Sigmoid colon (tissue), 7 donors: ENCODE data around the gene ZKSCAN4. TPM values are rescaled to one million over a fixed set of nuclear protein-coding genes. Genes with fewer than 3 reads are reported as not detected.

Source experiments
- DNase-seq: peaks from one replicate; pipeline ENCODE4 v3.0.0-alpha.2; 2019
- H3K27ac ChIP-seq, 4 donors: fragments of 200-600 bp; sonication (generic); one replicate each; pipeline ENCODE4 v1.5.1; 2016 to 2019; ENCODE audit warnings: mild to moderate bottlenecking in 1 of 4
- H3K27me3 ChIP-seq, 3 donors: fragments of 200-600 bp; sonication (generic); one replicate each; pipeline ENCODE4 v1.5.1; 2019; ENCODE audit warnings: mild to moderate bottlenecking in 1 of 3
- H3K36me3 ChIP-seq, 4 donors: fragments of 200-600 bp; sonication (generic); one replicate each; pipeline ENCODE4 v1.5.1; 2016 to 2019
- H3K4me1 ChIP-seq, 4 donors: fragments of 200-600 bp; sonication (generic); one replicate each; pipeline ENCODE4 v1.5.1; 2017 to 2019
- H3K4me3 ChIP-seq, 4 donors: fragments of 200-600 bp; sonication (generic); one replicate each; pipeline ENCODE4 v1.5.1; 2017 to 2019; ENCODE audit warnings: mild to moderate bottlenecking in 2 of 4, moderate library complexity in 1 of 4
- H3K9me3 ChIP-seq, 4 donors: fragments of 200-600 bp in 3 of 4; sonication (generic) in 3 of 4; one replicate each; pipeline versions ENCODE4 v1.5.1 to v1.6.1; 2013 to 2019
- CTCF ChIP-seq, 4 experiments: fragments of 450-650 bp in 3 of 4; fragments of 200-600 bp in 1 of 4; IDR thresholded peaks; one replicate each; pipeline ENCODE4 v1.5.1; 2016 to 2019; ENCODE audit warnings: antibody characterized with exemption in 4 of 4, mild to moderate bottlenecking in 3 of 4, moderate library complexity in 2 of 4
- EP300 ChIP-seq, 4 donors: sonication (generic); formaldehyde crosslinking; IDR thresholded peaks; one replicate each; pipeline ENCODE4 v1.6.1; 2017; ENCODE audit warnings: antibody characterized with exemption in 4 of 4
- POLR2A ChIP-seq, 2 donors: fragments of 450-650 bp; IDR thresholded peaks; one replicate each; pipeline ENCODE4 v1.6.1; 2016; ENCODE audit warnings: antibody characterized with exemption in 2 of 2, mild to moderate bottlenecking in 2 of 2, moderate library complexity in 2 of 2
- POLR2AphosphoS5 ChIP-seq, 4 donors: sonication (generic); formaldehyde crosslinking; IDR thresholded peaks; one replicate each; pipeline ENCODE4 v1.6.1; 2017; ENCODE audit warnings: antibody characterized with exemption in 4 of 4
- WGBS, 2 donors: extraction: QIAGEN DNeasy Blood & Tissue Kit; methylation state at CpG; one replicate each; pipeline ENCODE4 v1.1.7; 2013; 5-methylcytosine and 5-hydroxymethylcytosine counted together
- intact Hi-C: fragments of 100-400 bp; cut with DNase I; formaldehyde crosslinking; loops from one replicate; pipeline ENCODE4 v1.15.1; 2023
- polyA plus RNA-seq, 3 donors: library from polyadenylated mRNA; stranded (reverse); fragments of 200-250 nt; gene quantifications; one replicate each; pipeline ENCODE4 v1.2.3, GENCODE V29; 2013
- total RNA-seq, 4 donors: library from RNA; depleted of rRNA; stranded (reverse); fragments of >200 nt; gene quantifications; one replicate each; pipeline ENCODE4 v1.1.0, GENCODE V29; 2016
- donor health status: healthy with polysubstance abuse.
- donor health status: Bipolar disorder and iron deficiency.
- donor health status: healthy.

Gene ZKSCAN4
- total and polyA plus RNA-seq, 7 donors: 1.5 to 6.1 (median 3.1) TPM

DNA sequence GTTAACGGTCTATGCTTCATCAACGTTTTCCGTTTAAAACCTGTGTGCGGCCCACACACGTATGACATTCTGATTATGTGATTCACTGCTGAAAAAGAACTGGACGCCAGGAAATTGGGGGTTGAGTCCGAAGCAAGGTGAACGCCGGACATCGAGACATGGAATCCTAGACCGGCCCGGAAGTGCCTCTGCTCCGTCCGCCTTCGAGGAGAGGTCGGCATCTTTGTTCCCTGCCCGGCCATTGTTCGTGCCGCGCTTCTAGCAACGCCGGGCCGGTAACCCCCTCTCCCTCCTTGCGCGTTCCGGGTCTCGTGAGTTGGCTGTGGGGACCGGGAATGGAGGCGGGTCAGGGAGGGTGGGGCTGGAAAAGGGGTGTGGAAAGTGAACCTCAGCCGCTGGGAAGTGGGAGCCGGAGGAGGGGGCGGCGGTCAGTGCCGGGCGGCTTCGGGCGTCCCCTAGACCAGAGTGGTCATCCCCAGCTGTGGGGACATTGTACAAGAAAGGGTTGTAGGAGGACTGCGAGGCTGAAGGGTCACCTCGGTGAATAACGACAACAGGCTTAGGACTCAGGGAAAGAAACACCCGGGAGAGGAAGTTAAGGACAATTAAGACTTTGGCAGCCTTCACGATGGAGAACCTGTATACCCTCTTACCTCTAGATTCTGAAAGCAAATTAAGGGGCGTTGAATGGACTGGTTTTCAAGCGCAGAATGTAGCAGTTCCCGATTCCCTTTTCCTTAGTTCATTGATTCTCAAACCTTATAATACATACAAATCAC, 26.8 kb downstream of the ZKSCAN4 start, which contains the start of gene ZSCAN9:
Gene ZSCAN9, plus strand, starts transcription at position 220 of the 779 bp plus-strand sequence. CDS start 1,810 bp downstream, outside the sequence.
- peaks cover 0 to 21% (median 8%) of the 10 kb centered on the region in 4 donors for H3K4me1 ChIP-seq
- TF ChIP-seq CTCF (IDR thresholded peaks at IDR 0.05): no peak
- TF ChIP-seq POLR2A (IDR thresholded peaks at IDR 0.05): no peak
- peak in 3 of 4 donors; percentile 51 to 67 (median 64) for TF ChIP-seq POLR2AphosphoS5 (IDR thresholded peaks at IDR 0.05)
- peak in 1 of 4 donors; percentile 11 for TF ChIP-seq EP300 (IDR thresholded peaks at IDR 0.05)
- peak within 1 kb of the TSS; percentile 67 to 78 (median 71) for H3K4me3 ChIP-seq
- H3K27ac ChIP-seq: peak within 1 kb of the TSS; percentile 81 to 87 (median 86)
- peaks cover 0 to 34% (median 23%) of the 10 kb centered on the region in 4 donors for H3K36me3 ChIP-seq
- 1% methylated on average over 45 of the region's 45 CpGs for WGBS, 2 donors
- peak; percentile 93 for DNase-seq
- H3K9me3 ChIP-seq: no peaks in the 10 kb centered on the region
- no peaks in the 10 kb centered on the region for H3K27me3 ChIP-seq
- intact Hi-C loops: loop anchor here (10.0 kb wide), 2 partner anchors 130 to 760 kb away; no protein-coding TSS in a partner anchor

DNA sequence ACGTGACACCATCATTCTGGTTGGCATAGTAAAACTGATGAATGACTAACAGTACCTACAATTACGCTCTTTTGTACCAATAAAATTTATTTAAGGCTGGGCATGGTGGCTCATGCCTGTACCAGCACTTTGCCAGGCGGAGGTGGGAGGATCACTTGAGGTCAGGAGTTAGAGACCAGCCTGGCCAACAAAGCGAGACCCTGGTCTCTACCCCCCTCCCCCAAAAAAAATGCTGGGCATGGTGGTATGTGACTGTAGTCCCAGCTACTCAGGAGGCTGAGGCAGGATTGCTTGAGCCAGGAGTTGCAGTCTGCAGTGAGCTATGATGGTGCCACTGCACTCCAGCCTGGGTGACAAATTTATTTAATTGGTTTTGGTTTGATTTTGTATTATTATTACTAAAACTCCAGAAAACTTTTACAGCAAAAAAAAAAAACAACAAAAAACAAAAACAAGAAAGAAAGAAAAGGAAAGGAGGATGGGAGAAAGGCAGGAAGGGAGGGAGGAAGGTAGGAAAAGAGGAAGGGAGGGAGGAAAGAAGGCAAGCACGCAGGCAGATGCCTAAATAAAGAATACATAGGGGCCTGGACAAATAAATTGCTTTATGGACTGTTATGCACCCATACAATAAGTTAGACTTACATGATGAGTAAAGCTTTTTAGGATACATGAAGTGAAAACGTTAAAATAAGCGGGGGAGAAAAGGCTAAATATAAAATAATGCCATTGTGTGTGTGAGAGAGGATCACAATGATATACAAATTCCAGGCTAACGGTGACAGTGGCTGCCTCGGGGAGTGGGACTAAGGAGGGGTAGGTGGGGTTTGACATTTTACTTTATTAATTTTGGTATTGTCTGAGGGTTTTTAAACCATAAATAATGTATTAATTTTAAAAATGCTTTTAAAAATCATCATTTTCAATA, 27.7 kb downstream of the ZKSCAN4 start:
- H3K4me3 ChIP-seq: peak overlapping the region; percentile 67 to 78 (median 71)
- H3K27ac ChIP-seq: peak overlapping the region; percentile 81 to 87 (median 86)
- WGBS, 2 donors: 53 to 54% methylated on average over 9 of the region's 9 CpGs
- peaks cover 0 to 25% (median 19%) of the 10 kb centered on the region in 4 donors for H3K36me3 ChIP-seq
- no peak for DNase-seq
- intact Hi-C loops: loop anchor here (10.0 kb wide), 2 partner anchors 130 to 760 kb away; no protein-coding TSS in a partner anchor
- H3K9me3 ChIP-seq: no peaks in the 10 kb centered on the region
- no peaks in the 10 kb centered on the region for H3K27me3 ChIP-seq
- TF ChIP-seq EP300 (IDR thresholded peaks at IDR 0.05) (no peak), POLR2A (IDR thresholded peaks at IDR 0.05) (no peak), CTCF (IDR thresholded peaks at IDR 0.05) (no peak), POLR2AphosphoS5 (IDR thresholded peaks at IDR 0.05) (no peak)
- peaks cover 0 to 22% (median 8%) of the 10 kb centered on the region in 4 donors for H3K4me1 ChIP-seq

DNA sequence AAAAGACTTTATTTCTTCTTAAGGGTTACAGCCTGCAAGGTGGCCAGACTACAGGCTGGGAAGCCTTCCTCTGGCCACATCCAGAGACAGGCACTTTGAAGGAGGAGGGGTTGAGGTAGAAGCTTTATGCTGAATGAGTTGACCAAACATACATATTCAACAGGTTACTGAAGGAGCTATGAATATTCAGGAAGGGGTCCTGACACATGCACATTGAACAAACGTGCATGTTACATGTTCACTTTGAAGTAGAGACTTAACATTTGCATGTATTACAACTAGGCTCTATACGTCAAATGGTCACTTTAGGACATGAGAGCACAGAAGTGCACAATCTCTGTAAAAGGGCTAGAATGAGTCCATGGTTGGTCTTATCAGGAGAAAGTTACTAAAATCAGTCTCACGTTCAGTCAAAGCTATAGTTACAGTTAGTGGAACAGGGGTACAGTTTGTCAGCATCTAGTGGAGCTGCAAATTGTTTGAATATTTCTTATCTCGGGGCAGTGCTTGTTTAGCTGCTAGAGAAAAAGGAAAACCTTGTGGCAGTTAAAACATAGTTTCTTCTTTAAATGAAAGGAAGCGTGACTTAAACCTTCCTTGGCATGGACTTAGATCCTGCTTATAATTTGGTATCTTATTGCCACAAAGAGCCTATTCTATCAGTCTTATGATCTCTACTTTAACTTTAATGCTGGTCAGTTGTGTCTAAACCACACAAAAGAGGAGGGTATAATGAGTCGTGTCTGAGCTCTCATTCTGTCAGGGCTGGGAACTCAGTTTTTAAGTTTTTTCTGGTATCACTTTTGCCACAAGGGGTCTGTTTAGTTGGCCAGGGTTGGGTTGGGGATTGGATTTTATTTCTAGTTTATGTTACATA, 31.6 kb downstream of the ZKSCAN4 start:
- TF ChIP-seq POLR2AphosphoS5 (IDR thresholded peaks at IDR 0.05): no peak
- no peak for TF ChIP-seq CTCF (IDR thresholded peaks at IDR 0.05)
- TF ChIP-seq EP300 (IDR thresholded peaks at IDR 0.05): no peak
- no peak for TF ChIP-seq POLR2A (IDR thresholded peaks at IDR 0.05)
- Histone ChIP-seq H3K36me3 (no peaks in the 10 kb centered on the region), H3K9me3 (no peaks in the 10 kb centered on the region), H3K27ac (no peak overlapping the region), H3K4me1 (peaks cover 0 to 22% (median 10%) of the 10 kb centered on the region in 4 donors), H3K4me3 (no peak overlapping the region), H3K27me3 (peaks cover 0 to 11% (median 6%) of the 10 kb centered on the region in 3 donors)
- intact Hi-C loops: loop anchor here (10.0 kb wide), 2 partner anchors 134 to 764 kb away; no protein-coding TSS in a partner anchor
- WGBS, 2 donors: 42 to 45% methylated on average over 6 of the region's 6 CpGs
- no peak for DNase-seq
